Suppressor macrophage (primary cell): ENCODE measurements around the gene EBF4.

ENCODE experiments used
- DNase-seq, 4 experiments: peaks; one replicate each; pipeline ENCODE4 v3.0.0-alpha.2; 2020 to 2022

EBF4 gene

GRCh38 chr20:2745060-2745910 lies 52.7 kb downstream of the EBF4 start:
- no peak for DNase-seq

GRCh38 chr20:2745936-2746635 lies 53.5 kb downstream of the EBF4 start:
- peak in 1 of 4 experiments; percentile 10 for DNase-seq

- peak in 2 of 4 experiments; percentile 28 to 29 for DNase-seq
Measured at GRCh38 chr20:2746636-2747265, 54.2 kb downstream of the EBF4 start.

- DNase-seq = no peak
Measured at GRCh38 chr20:2747676-2748235, 55.2 kb downstream of the EBF4 start.

GRCh38 chr20:2748551-2749342 lies 56.2 kb downstream of the EBF4 start:
- no peak for DNase-seq

GRCh38 chr20:2749343-2749950 lies 56.9 kb downstream of the EBF4 start:
- no peak for DNase-seq

GRCh38 chr20:2749951-2750490 lies 57.4 kb downstream of the EBF4 start:
- DNase-seq = no peak

GRCh38 chr20:2750491-2751251 lies 58.1 kb downstream of the EBF4 start:
- peak; percentile 84 to 90 (median 88) for DNase-seq

GRCh38 chr20:2751347-2751877 lies 58.8 kb downstream of the EBF4 start:
- no peak for DNase-seq

- peak; percentile 16 to 64 (median 34) for DNase-seq
Measured at GRCh38 chr20:2751878-2752566, 59.4 kb downstream of the EBF4 start.

GRCh38 chr20:2752567-2753460 lies 60.2 kb downstream of the EBF4 start:
- peak; percentile 41 to 77 (median 62) for DNase-seq

GRCh38 chr20:2753461-2754040 lies 61.0 kb downstream of the EBF4 start:
- no peak for DNase-seq

GRCh38 chr20:2754424-2754823 lies 61.8 kb downstream of the EBF4 start:
- no peak for DNase-seq

- no peak for DNase-seq
Measured at GRCh38 chr20:2755451-2756055, 63.0 kb downstream of the EBF4 start.

- DNase-seq = peak in 3 of 4 experiments; percentile 34 to 50 (median 35)
Measured at GRCh38 chr20:2756056-2756611, 63.6 kb downstream of the EBF4 start.

- no peak for DNase-seq
Measured at GRCh38 chr20:2757001-2757400, 64.4 kb downstream of the EBF4 start.

- DNase-seq = no peak
Measured at GRCh38 chr20:2757969-2758368, 65.4 kb downstream of the EBF4 start.
